Stimulated activated CD4-positive, alpha-beta T cell treated with anti-CD3 and anti-CD28 coated beads, Interleukin-12 subunit alpha, Interleukin-12 subunit beta, amount 100 ng/mL, for 48 hours (primary cell): Measurements from ENCODE around the gene SLC9A9.

Source experiments
- DNase-seq, 3 donors: peaks; one replicate each; pipeline ENCODE4 v3.0.0-alpha.2; 2020; ENCODE audit warnings: low read depth in 2 of 3, low spot score in 1 of 3

SLC9A9 gene

DNA sequence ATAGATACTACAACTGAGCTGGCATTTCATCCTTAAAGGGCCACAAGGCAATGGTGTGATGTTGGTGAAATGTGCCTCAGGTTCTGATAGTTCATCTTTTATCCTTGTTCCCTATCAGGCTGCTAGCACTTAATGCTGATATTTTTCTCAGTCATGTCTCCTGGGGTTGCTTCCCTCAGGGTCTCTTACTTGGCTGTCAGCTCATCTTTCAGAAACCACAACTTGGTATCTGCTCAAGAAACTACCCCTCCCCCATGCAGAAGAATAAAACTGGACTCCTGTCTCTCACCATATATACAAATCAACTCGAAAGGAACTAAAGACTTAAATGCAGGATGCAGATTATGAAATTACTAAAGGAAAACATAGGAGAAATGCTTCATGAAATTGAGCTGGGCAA, 420.6 kb downstream of the SLC9A9 start:
- no peak for DNase-seq

- DNase-seq = no peak
These were observed 423.4 kb downstream of the SLC9A9 start for GRCh38 chr3:143424874-143425273.

- no peak for DNase-seq
These were observed 426.7 kb downstream of the SLC9A9 start for GRCh38 chr3:143421556-143421955.

GRCh38 chr3:143419611-143420010, 428.7 kb downstream of the SLC9A9 start:
- DNase-seq = no peak

DNA sequence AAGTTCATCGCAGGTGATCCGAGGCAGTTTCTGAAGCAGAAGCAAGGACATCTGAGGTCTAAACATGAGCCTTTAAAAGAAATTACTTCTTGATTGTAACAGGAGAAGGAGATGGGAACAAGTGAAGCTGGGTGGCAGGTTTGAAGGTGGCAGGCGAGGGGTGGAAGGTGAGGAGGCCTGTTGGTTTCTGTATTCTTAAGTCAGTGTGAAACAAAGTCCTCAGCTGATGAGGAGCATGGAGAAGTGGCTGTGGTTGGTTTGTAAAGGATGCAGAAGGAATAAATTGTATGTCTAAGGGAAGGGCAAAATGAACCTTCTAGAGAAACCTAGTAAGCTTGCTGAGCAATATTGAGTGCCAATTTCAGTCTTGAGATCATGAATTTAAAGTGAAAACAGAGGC, 429.9 kb downstream of the SLC9A9 start:
- no peak for DNase-seq

DNA sequence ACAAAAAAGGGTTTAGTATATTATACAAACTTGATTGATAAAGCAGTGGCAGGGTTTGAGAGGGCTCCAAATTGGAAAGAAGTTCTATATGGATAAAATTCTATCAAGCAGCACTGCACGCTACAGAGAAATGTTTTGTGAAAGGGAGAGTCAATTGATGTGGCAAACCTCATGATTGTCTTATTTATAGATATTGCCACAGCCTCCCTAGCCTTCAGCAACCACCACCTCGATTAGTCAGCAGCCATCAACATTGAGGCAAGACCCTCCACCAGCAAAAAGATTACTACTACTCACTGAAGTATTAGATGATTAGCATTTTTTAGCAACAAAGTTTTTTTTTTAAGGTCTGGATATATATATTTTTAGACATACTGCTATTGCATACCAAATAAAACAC, 432.0 kb downstream of the SLC9A9 start:
- DNase-seq = no peak

DNA sequence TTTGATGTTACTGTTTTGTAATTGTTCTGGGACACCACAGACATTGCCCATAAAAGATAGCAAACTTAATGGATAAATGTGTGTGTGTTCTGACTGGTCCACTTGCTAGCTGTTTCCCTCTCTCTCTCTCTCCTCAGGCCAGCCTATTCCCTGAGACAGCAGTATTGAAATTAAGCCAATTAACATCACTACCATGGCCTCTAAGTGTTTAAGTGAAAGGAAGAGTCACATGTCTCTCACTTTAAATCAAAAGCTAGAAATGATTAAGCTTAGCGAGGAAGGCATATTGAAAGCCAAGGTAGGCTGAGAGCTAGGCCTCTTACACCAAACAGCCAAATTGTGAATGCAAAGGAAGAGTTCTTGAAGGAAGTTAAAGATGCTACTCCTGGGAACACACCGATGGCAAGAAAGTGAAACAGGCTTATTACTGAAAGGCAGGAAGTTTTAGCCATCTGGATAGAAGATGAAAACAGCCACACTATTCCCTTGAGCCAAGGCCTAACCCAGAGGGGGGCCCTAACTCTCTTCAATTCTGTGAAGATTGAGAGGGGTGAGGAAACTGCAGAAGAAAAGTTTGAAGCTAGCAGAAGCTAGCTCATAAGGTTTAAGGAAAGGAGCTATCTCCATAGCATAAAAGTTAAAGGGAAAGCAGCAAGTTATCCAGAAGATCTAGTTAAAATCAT, 433.6 kb downstream of the SLC9A9 start:
- DNase-seq = no peak

GRCh38 chr3:143413372-143413771, 434.9 kb downstream of the SLC9A9 start:
- DNase-seq = no peak

GRCh38 chr3:143412084-143412483, 436.2 kb downstream of the SLC9A9 start:
- no peak for DNase-seq

GRCh38 chr3:143410259-143410658, 438.0 kb downstream of the SLC9A9 start:
- DNase-seq = no peak

DNA sequence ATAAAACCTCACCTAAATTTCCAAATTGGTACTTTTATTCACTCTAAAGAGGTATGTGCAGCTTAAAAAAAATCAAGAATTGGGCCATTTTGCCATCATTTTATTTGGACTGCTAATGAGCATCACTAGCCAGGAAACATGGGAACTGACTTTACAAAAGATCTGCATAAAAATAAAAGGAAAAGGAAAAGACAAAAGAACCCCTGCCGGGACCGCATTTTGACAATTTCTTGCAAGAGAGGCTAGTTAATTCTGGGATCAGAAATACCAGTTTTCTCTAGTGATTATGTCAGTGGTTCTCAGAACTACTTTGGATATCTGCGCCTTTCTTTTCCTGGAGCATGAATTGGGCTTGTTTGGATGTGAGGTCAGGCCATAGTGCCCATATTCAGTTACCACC, 439.5 kb downstream of the SLC9A9 start:
- no peak for DNase-seq

DNA sequence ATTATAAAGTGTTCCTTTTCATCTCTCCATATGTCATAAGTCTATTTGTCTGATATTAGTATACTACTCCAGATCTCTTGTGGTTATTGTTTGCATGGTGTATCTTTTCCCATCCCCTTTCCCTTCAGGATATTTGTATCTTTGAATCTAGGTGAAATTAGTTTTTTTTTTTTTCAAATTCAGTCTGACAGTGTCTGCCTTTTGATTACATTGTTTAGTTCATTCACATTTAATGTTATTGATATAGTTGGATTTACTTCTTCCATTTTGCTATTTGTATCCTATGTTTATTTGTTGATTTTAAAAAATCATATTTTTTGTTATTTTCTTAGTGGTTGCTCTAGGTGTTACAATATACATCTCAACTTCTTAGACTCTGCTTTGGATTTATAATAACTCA, 445.7 kb downstream of the SLC9A9 start:
- no peak for DNase-seq

- DNase-seq = no peak
These were observed 451.5 kb downstream of the SLC9A9 start for GRCh38 chr3:143396790-143397189.

- DNase-seq = no peak
These were observed 458.9 kb downstream of the SLC9A9 start for GRCh38 chr3:143389388-143389787.

GRCh38 chr3:143387425-143387824, 460.8 kb downstream of the SLC9A9 start:
- DNase-seq = no peak

DNA sequence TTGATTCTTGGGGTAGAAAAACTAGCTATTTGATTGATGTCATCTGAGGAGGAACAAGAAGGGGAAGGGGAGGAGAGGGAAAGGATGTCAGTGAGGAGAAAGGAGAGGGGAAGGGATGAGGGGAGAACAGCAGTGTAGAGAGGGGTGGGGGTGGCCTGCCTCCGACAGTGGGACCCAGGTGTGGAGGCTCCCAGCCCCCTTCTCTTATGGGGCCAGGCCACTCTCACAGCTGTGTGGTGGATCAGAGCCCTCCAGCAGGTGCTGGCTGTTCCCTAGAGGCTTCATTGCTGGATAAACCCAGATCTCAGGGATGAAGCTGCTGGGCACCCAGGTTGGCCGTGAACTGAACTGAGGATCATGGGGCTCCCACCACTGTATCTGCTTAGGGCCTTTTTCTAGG, 464.2 kb downstream of the SLC9A9 start:
- DNase-seq = no peak

GRCh38 chr3:143383421-143383820, 464.8 kb downstream of the SLC9A9 start:
- no peak for DNase-seq

DNA sequence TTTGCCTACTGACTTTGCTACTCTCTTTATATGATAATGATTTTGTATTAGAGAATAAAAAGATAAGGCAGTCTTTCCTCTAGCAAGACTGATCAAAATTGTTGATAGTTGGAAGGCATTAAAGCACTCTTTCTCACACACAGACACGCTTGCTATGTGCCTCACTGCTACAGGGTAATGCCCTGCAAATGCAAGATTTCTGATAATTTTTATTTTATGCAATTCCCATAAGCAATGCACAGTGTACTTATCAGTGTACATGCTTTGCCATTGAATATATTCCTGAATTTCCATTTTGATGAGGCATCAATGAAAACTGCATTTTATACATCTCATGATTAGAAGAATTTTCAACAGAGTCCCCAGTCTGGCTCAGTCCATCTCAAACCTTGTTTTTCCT, 465.5 kb downstream of the SLC9A9 start:
- no peak for DNase-seq

DNA sequence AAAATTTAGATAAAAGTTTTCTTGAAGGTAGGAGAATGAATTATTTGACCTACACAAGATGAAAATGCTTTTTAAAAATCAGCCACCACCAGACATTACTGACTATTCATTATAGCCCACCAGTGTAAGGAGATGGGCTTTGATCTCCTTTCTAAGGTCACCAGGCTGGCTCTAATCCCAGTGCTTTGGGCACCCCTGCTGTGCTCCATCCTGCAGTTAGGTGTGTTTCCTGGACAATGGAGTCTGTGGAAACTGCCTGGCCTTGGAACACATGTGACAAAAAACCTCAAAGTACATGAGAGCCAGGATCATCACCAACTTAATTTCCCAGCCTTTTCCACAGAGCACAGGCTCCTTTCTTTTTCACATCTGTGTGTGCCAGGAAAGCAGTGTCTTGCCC, 467.8 kb downstream of the SLC9A9 start:
- DNase-seq = no peak

DNA sequence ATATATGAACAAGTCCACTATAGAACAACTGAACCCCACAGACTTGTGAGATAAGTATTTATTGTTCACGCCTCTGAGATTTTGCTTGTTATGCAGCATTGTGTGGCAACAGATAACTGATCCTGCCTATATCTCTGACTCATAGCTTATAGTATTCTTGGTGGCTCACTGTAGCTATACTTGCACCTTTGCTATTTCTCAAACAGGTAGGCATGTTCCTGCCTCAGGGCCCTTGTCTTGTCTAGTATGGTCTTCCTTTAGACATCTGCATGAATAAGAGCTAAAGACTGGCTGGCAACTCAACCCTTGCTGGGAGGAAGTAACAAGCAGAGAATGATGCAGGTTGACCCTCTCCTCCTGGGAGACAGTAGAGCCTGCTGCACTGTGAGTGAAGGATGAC, 472.6 kb downstream of the SLC9A9 start:
- no peak for DNase-seq

- no peak for DNase-seq
These were observed 481.1 kb downstream of the SLC9A9 start for GRCh38 chr3:143367171-143367570.

- DNase-seq = no peak
These were observed 481.6 kb downstream of the SLC9A9 start for GRCh38 chr3:143366672-143367071.

DNA sequence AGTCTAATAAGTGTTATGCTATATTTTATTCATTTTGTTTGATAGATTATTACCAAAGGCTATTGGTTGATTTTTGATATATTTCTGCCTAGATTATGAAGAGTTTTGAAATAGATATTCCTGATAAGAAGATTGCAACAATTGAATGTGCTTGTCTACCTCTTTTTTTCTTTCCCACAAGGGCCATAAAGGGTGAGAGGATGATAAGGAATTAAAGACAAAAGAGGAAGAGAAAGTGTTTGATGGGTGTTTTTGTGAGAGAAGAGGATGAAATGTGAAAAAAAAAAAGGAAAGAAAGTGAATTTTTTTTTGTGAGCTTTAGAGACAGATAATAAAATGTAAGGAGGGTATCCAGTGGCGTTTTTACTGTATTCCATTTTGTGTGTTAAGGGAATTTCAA, 484.3 kb downstream of the SLC9A9 start:
- no peak for DNase-seq

- DNase-seq = no peak
These were observed 485.0 kb downstream of the SLC9A9 start for GRCh38 chr3:143363276-143363675.
